ENCODE measurements around the gene SCN8A. TPM values are rescaled to one million over a fixed set of nuclear protein-coding genes. Genes with fewer than 3 reads are reported as not detected.
A peak's percentile ranks its signal among the peaks of the same experiment; 100 is the strongest.

SCN8A gene
- total and polyA plus RNA-seq, 4 donors: 11.4 to 80.2 (median 19.2) TPM

DNA sequence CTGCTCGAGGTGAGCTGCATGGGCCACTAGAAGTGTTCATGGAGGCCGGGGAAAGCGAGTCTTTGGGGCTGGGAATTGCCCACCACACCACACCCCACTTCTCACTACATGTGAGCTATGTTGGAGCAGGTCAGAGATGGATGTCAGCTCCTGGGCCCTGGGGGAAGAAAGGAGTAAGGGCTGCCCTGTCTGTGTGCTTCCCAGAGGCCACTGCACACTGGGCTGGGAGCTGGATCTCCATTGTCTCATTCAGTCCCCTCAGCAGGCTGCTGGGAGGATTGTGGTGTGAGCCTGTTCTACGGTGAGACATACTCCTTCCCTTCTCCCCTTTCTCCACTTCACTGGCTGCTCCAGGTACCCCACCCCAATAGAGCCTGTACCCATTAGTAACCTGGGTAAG lies 247.0 kb downstream of the SCN8A start:
- H3K27ac ChIP-seq (ENCODE audit: low read depth, low read length): no peak overlapping the region

GRCh38 chr12:51838762-51839161 lies 247.7 kb downstream of the SCN8A start:
- H3K27ac ChIP-seq (ENCODE audit: low read depth, low read length): no peak overlapping the region
- no peak for DNase-seq (ENCODE audit: low read depth in 4 of 6, low spot score in 6 of 6)
- no peaks in the 10 kb centered on the region for H3K9me3 ChIP-seq (ENCODE audit: control insufficient read depth, insufficient read depth, low read length)
- peaks cover 57% of the 10 kb centered on the region for H3K4me1 ChIP-seq (ENCODE audit: control insufficient read depth, insufficient read depth, low read length)
- 61% methylated on average over 3 of the region's 4 CpGs for WGBS (ENCODE audit: insufficient coverage)
- no peak overlapping the region for H3K4me3 ChIP-seq (ENCODE audit: low read depth, low read length)
- H3K27me3 ChIP-seq (ENCODE audit: control insufficient read depth, insufficient read depth, low read length): no peaks in the 10 kb centered on the region
- H3K36me3 ChIP-seq (ENCODE audit: control insufficient read depth, insufficient read depth, low read length): peaks cover 9% of the 10 kb centered on the region

More for the DNA sequence above, 247.0 kb downstream of the SCN8A start:
- no CpG with 5 or more reads among the region's 4 CpGs for WGBS (ENCODE audit: insufficient coverage)
- Histone ChIP-seq H3K36me3 (ENCODE audit: control insufficient read depth, insufficient read depth, low read length) (peaks cover 9% of the 10 kb centered on the region), H3K4me3 (ENCODE audit: low read depth, low read length) (no peak overlapping the region), H3K27me3 (ENCODE audit: control insufficient read depth, insufficient read depth, low read length) (no peaks in the 10 kb centered on the region), H3K4me1 (ENCODE audit: control insufficient read depth, insufficient read depth, low read length) (peaks cover 57% of the 10 kb centered on the region), H3K9me3 (ENCODE audit: control insufficient read depth, insufficient read depth, low read length) (no peaks in the 10 kb centered on the region)
- DNase-seq (ENCODE audit: low read depth in 4 of 6, low spot score in 6 of 6): no peak

GRCh38 chr12:51839310-51839947 lies 248.4 kb downstream of the SCN8A start:
- WGBS (ENCODE audit: insufficient coverage): 66% methylated on average over 4 of the region's 5 CpGs
- DNase-seq (ENCODE audit: low read depth in 4 of 6, low spot score in 6 of 6): peak in 1 of 6 donors; percentile 37
- Histone ChIP-seq H3K36me3 (ENCODE audit: control insufficient read depth, insufficient read depth, low read length) (peaks cover 8% of the 10 kb centered on the region), H3K27me3 (ENCODE audit: control insufficient read depth, insufficient read depth, low read length) (no peaks in the 10 kb centered on the region), H3K4me1 (ENCODE audit: control insufficient read depth, insufficient read depth, low read length) (peaks cover 54% of the 10 kb centered on the region), H3K27ac (ENCODE audit: low read depth, low read length) (no peak overlapping the region), H3K4me3 (ENCODE audit: low read depth, low read length) (no peak overlapping the region), H3K9me3 (ENCODE audit: control insufficient read depth, insufficient read depth, low read length) (no peaks in the 10 kb centered on the region)

- Histone ChIP-seq H3K27ac (ENCODE audit: low read depth, low read length) (no peak overlapping the region), H3K4me1 (ENCODE audit: control insufficient read depth, insufficient read depth, low read length) (peaks cover 63% of the 10 kb centered on the region), H3K36me3 (ENCODE audit: control insufficient read depth, insufficient read depth, low read length) (peaks cover 6% of the 10 kb centered on the region), H3K27me3 (ENCODE audit: control insufficient read depth, insufficient read depth, low read length) (no peaks in the 10 kb centered on the region), H3K4me3 (ENCODE audit: low read depth, low read length) (no peak overlapping the region), H3K9me3 (ENCODE audit: control insufficient read depth, insufficient read depth, low read length) (no peaks in the 10 kb centered on the region)
- no peak for DNase-seq (ENCODE audit: low read depth in 4 of 6, low spot score in 6 of 6)
- 68% methylated on average over 5 of the region's 6 CpGs for WGBS (ENCODE audit: insufficient coverage)
Measured at GRCh38 chr12:51840966-51841365, 249.9 kb downstream of the SCN8A start.

GRCh38 chr12:51841727-51842126 lies 250.7 kb downstream of the SCN8A start:
- 29% methylated on average over 3 of the region's 6 CpGs for WGBS (ENCODE audit: insufficient coverage)
- H3K36me3 ChIP-seq (ENCODE audit: control insufficient read depth, insufficient read depth, low read length): peaks cover 6% of the 10 kb centered on the region
- H3K9me3 ChIP-seq (ENCODE audit: control insufficient read depth, insufficient read depth, low read length): no peaks in the 10 kb centered on the region
- peak in 1 of 6 donors; percentile 75 for DNase-seq (ENCODE audit: low read depth in 4 of 6, low spot score in 6 of 6)
- H3K27ac ChIP-seq (ENCODE audit: low read depth, low read length): no peak overlapping the region
- peaks cover 68% of the 10 kb centered on the region for H3K4me1 ChIP-seq (ENCODE audit: control insufficient read depth, insufficient read depth, low read length)
- no peak overlapping the region for H3K4me3 ChIP-seq (ENCODE audit: low read depth, low read length)
- no peaks in the 10 kb centered on the region for H3K27me3 ChIP-seq (ENCODE audit: control insufficient read depth, insufficient read depth, low read length)

DNA sequence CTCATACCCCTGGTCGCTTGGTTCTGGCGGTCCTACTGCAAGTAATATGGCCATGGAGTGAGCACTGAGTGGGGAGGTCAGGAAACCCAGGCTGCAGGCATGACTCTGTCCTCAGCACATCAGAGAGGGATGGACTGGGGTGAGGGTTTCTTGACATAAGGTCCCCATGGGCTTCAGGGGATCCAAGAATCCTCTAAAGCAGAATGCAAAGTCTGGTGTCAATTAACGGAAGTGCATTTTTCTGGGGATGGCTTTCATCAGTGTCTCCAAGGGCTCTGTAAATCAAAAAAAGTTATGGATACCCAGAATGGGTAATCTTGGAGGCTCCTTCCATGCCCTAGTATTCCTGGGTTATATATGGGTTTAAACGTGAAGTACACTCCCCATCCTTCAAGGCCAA lies 253.8 kb downstream of the SCN8A start:
- Histone ChIP-seq H3K36me3 (ENCODE audit: control insufficient read depth, insufficient read depth, low read length) (peaks cover 6% of the 10 kb centered on the region), H3K27me3 (ENCODE audit: control insufficient read depth, insufficient read depth, low read length) (peaks cover 3% of the 10 kb centered on the region), H3K27ac (ENCODE audit: low read depth, low read length) (no peak overlapping the region), H3K4me3 (ENCODE audit: low read depth, low read length) (no peak overlapping the region), H3K9me3 (ENCODE audit: control insufficient read depth, insufficient read depth, low read length) (no peaks in the 10 kb centered on the region), H3K4me1 (ENCODE audit: control insufficient read depth, insufficient read depth, low read length) (peaks cover 53% of the 10 kb centered on the region)
- 100% methylated on average over 2 of the region's 4 CpGs for WGBS (ENCODE audit: insufficient coverage)
- no peak for DNase-seq (ENCODE audit: low read depth in 4 of 6, low spot score in 6 of 6)

GRCh38 chr12:51845482-51845881 lies 254.4 kb downstream of the SCN8A start:
- Histone ChIP-seq H3K27me3 (ENCODE audit: control insufficient read depth, insufficient read depth, low read length) (peaks cover 3% of the 10 kb centered on the region), H3K9me3 (ENCODE audit: control insufficient read depth, insufficient read depth, low read length) (no peaks in the 10 kb centered on the region), H3K4me1 (ENCODE audit: control insufficient read depth, insufficient read depth, low read length) (peaks cover 54% of the 10 kb centered on the region), H3K27ac (ENCODE audit: low read depth, low read length) (no peak overlapping the region), H3K36me3 (ENCODE audit: control insufficient read depth, insufficient read depth, low read length) (peaks cover 4% of the 10 kb centered on the region), H3K4me3 (ENCODE audit: low read depth, low read length) (no peak overlapping the region)
- no peak for DNase-seq (ENCODE audit: low read depth in 4 of 6, low spot score in 6 of 6)
- WGBS (ENCODE audit: insufficient coverage): 47% methylated on average over 6 of the region's 7 CpGs

DNA sequence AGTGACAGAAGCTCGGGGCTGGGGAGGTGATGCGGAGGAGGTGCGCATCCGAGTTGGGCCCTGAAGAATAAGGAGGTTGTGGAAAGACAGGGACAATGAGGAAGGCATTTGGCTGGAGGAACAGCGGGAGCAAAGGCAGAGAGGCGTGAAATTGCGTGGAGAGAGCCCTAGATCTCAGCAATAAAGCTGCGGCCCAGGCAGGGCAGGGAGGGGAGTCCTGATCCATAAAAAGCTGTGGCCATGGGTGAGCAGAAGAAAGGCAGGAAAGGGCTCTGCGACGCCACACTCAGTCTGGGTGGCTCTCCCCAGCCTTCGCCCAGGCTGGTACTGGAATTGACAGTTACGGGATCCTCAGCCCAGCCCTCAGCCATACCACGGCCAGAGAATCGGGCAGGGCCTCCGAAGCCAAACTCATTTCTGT lies 255.2 kb downstream of the SCN8A start:
- peaks cover 54% of the 10 kb centered on the region for H3K4me1 ChIP-seq (ENCODE audit: control insufficient read depth, insufficient read depth, low read length)
- WGBS (ENCODE audit: insufficient coverage): 45% methylated on average over 15 of the region's 15 CpGs
- H3K27me3 ChIP-seq (ENCODE audit: control insufficient read depth, insufficient read depth, low read length): peaks cover 3% of the 10 kb centered on the region
- no peaks in the 10 kb centered on the region for H3K36me3 ChIP-seq (ENCODE audit: control insufficient read depth, insufficient read depth, low read length)
- H3K9me3 ChIP-seq (ENCODE audit: control insufficient read depth, insufficient read depth, low read length): no peaks in the 10 kb centered on the region
- peak overlapping the region; percentile 72 for H3K4me3 ChIP-seq (ENCODE audit: low read depth, low read length)
- peak overlapping the region; percentile 85 for H3K27ac ChIP-seq (ENCODE audit: low read depth, low read length)
- peak in 1 of 6 donors; percentile 52 for DNase-seq (ENCODE audit: low read depth in 4 of 6, low spot score in 6 of 6)

DNA sequence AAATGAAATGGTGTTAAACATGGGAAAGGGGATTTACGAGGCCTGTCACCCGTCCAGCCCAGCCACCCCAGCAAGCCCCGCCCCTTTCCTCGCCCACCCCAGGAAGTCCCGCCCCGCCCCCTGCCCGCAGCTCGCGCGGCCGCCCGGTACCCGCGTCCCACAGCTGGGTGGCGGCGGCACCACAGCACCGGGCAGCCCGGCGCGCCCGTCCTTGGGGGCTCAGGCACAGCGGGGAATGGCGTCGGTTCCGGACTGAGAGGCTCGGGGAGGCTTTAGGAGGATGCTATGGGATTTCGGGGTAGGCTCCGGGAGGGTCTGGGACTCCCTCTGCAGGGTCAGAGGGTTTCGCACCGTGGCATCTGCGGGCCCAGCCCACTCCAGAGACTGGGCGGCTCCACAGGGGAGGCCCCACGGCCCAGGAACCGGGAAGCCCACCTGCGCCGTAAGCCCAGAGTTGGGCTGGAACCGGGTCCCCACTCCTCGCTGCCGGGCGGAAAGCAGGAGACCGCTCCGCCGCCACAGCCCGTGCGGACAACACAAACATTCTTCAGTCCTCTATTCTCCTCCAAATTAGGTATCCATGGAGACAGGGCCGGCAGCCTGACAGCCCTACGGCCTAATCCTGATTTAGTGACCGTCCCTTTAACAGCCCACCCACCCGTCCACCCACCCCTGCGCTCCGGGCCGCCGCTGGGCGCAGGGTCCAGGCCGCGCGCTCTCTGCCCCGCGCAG lies 256.0 kb downstream of the SCN8A start:
- H3K4me1 ChIP-seq (ENCODE audit: control insufficient read depth, insufficient read depth, low read length): peaks cover 48% of the 10 kb centered on the region
- no peaks in the 10 kb centered on the region for H3K36me3 ChIP-seq (ENCODE audit: control insufficient read depth, insufficient read depth, low read length)
- peak in 3 of 6 donors; percentile 45 to 90 (median 79) for DNase-seq (ENCODE audit: low read depth in 4 of 6, low spot score in 6 of 6)
- H3K27ac ChIP-seq (ENCODE audit: low read depth, low read length): peak overlapping the region; percentile 85
- peaks cover 3% of the 10 kb centered on the region for H3K27me3 ChIP-seq (ENCODE audit: control insufficient read depth, insufficient read depth, low read length)
- H3K9me3 ChIP-seq (ENCODE audit: control insufficient read depth, insufficient read depth, low read length): no peaks in the 10 kb centered on the region
- WGBS (ENCODE audit: insufficient coverage): under 1% methylated on average over 43 of the region's 59 CpGs
- peak overlapping the region; percentile 72 for H3K4me3 ChIP-seq (ENCODE audit: low read depth, low read length)

All from spinal cord (tissue), 10 donors.